GM12878 (cell line): ENCODE results near the gene CAMTA1. TPM values are rescaled to one million over a fixed set of nuclear protein-coding genes. Genes with fewer than 3 reads are reported as not detected.

Experiments
- ATAC-seq: fragments of 200-7000 bp; cut with Tn5 transposase; 3 replicates; pipeline ENCODE4 v1.9.1; 2020; ENCODE audit warnings: mild to moderate bottlenecking, moderate library complexity
- BruUV-seq: library from RNA; stranded (reverse); fragments of 400-500 nt; replicated peaks from 2 replicates; lab custom pipeline; 2021; lab: Mats Ljungman, UMichigan
- CTCF ChIA-PET: fragments of 300-600 bp; sonication (Branson Sonifier 250); formaldehyde crosslinking; extraction: SDS; loops from one replicate; lab custom pipeline; 2021; ENCODE audit warnings: inconsistent platforms; lab: Yijun Ruan, JAX
- POLR2A ChIA-PET: fragments of 350-600 bp; formaldehyde crosslinking; extraction: SDS; loops from one replicate; lab custom pipeline; 2021; ENCODE audit warnings: inconsistent platforms; lab: Charles Lee
- RAD21 ChIA-PET: fragments of 300-600 bp; sonication (Branson Sonifier 250); formaldehyde crosslinking; loops from one replicate; lab custom pipeline; 2023; ENCODE audit warnings: antibody characterized with exemption; ENCODE audit not compliant: unreplicated experiment; lab: Charles Lee
- SMC1A ChIA-PET: fragments of 300-600 bp; sonication (Branson Sonifier 250); formaldehyde crosslinking; loops from one replicate; lab custom pipeline; 2023; ENCODE audit not compliant: unreplicated experiment, uncharacterized antibody; lab: Charles Lee
- DNase-seq: peaks from one replicate; pipeline ENCODE4 v3.0.0-alpha.2; 2011; ENCODE audit warnings: low read depth, low spot score
- FAIRE-seq: peaks from 3 replicates; lab custom pipeline; 2011; peaks lifted over from hg19 to GRCh38; lab: Jason Lieb, UNC
- H2AFZ ChIP-seq: 2 replicates; pipeline ENCODE4 v1.6.0; 2011; ENCODE audit warnings: low read depth, low read length, control low read depth; ENCODE audit not compliant: control insufficient read depth
- H3K27ac ChIP-seq: 2 replicates; pipeline ENCODE4 v1.5.1; 2011; ENCODE audit warnings: control low read depth; ENCODE audit not compliant: control insufficient read depth, insufficient read depth
- H3K27me3 ChIP-seq, 2 experiments: replicated peaks in 1 of 2; 2 replicates each; pipeline versions ENCODE4 v1.6.0 to v1.6.1; 2011; ENCODE audit warnings: low read length in 1 of 2; ENCODE audit not compliant: control insufficient read depth in 2 of 2, insufficient read depth in 2 of 2
- H3K36me3 ChIP-seq, 2 experiments: 2 replicates each; pipeline ENCODE4 v1.5.1; 2011; ENCODE audit warnings: low read length in 1 of 2; ENCODE audit not compliant: control insufficient read depth in 2 of 2, insufficient read depth in 2 of 2
- H3K4me1 ChIP-seq: 2 replicates; pipeline ENCODE4 v1.6.1; 2011; ENCODE audit warnings: mild to moderate bottlenecking, low read length, moderate library complexity, mixed read lengths; ENCODE audit not compliant: control insufficient read depth, insufficient read depth
- H3K4me2 ChIP-seq: 2 replicates; pipeline ENCODE4 v1.6.0; 2011; ENCODE audit warnings: control low read depth; ENCODE audit not compliant: control insufficient read depth, insufficient read depth
- H3K4me3 ChIP-seq: fragments of 200-600 bp; sonication (generic); 2 replicates; pipeline ENCODE4 v1.5.1; 2016
- H3K79me2 ChIP-seq: 2 replicates; pipeline ENCODE4 v1.6.0; 2011; ENCODE audit warnings: low read length; ENCODE audit not compliant: control insufficient read depth, insufficient read depth
- H3K9ac ChIP-seq: 2 replicates; pipeline ENCODE4 v1.8.0; 2011; ENCODE audit warnings: low read length, control low read depth, mixed read lengths; ENCODE audit not compliant: control insufficient read depth, insufficient read depth
- H3K9me3 ChIP-seq: replicated peaks from 3 replicates; pipeline ENCODE4 v1.5.1; 2011; ENCODE audit warnings: mild to moderate bottlenecking, low read length; ENCODE audit not compliant: control insufficient read depth, insufficient read depth
- H4K20me1 ChIP-seq: 2 replicates; pipeline ENCODE4 v1.6.0; 2011; ENCODE audit not compliant: control insufficient read depth, insufficient read depth
- ATF2 ChIP-seq: IDR thresholded peaks from 2 replicates; pipeline ENCODE4 v1.6.1; 2012; ENCODE audit warnings: low read length, inconsistent platforms
- BMI1 ChIP-seq: fragments of 450-650 bp; IDR thresholded peaks from 2 replicates; pipeline ENCODE4 v1.6.1; 2016; ENCODE audit warnings: mild to moderate bottlenecking, moderate library complexity, borderline replicate concordance
- CREB1 ChIP-seq: IDR thresholded peaks from 2 replicates; pipeline ENCODE4 v1.6.1; 2012; ENCODE audit warnings: low read depth, mild to moderate bottlenecking, inconsistent platforms
- HSF1 ChIP-seq: fragments of 150-350 bp; IDR thresholded peaks from 2 replicates; pipeline ENCODE4 v1.6.1; 2014; ENCODE audit warnings: mild to moderate bottlenecking, low read depth, low read length
- IKZF1 ChIP-seq: fragments of 450-650 bp; conservative IDR thresholded peaks from 2 replicates; pipeline ENCODE4 v1.6.1; 2017; ENCODE audit warnings: antibody characterized with exemption, mild to moderate bottlenecking
- NFYA ChIP-seq: IDR thresholded peaks from 2 replicates; pipeline ENCODE4 v1.6.1; 2011; ENCODE audit warnings: low read depth, mild to moderate bottlenecking, low read length, improper control_type of control experiment, borderline replicate concordance
- NKRF ChIP-seq: fragments of 450-650 bp; conservative IDR thresholded peaks from 2 replicates; pipeline ENCODE4 v1.6.1; 2017; ENCODE audit warnings: mild to moderate bottlenecking, moderate library complexity
- RAD51 ChIP-seq: fragments of 450-650 bp; IDR thresholded peaks from 2 replicates; pipeline ENCODE4 v1.6.1; 2016; ENCODE audit warnings: moderate library complexity, mild to moderate bottlenecking, inconsistent platforms
- RFX5 ChIP-seq: IDR thresholded peaks from 2 replicates; pipeline ENCODE4 v1.6.1; 2011; ENCODE audit warnings: low read depth, low read length, improper control_type of control experiment
- RUNX3 ChIP-seq: IDR thresholded peaks from 2 replicates; pipeline ENCODE4 v1.6.1; 2012; ENCODE audit warnings: low read length, inconsistent platforms
- SMAD1 ChIP-seq: fragments of 450-650 bp; IDR thresholded peaks from 2 replicates; pipeline ENCODE4 v1.6.1; 2018; ENCODE audit warnings: mild to moderate bottlenecking, low read depth; ENCODE audit not compliant: partially characterized antibody
- SMARCA5 ChIP-seq: fragments of 450-650 bp; IDR thresholded peaks from 2 replicates; pipeline ENCODE4 v1.6.1; 2017; ENCODE audit warnings: mild to moderate bottlenecking
- STAT1 ChIP-seq: fragments of 450-650 bp; conservative IDR thresholded peaks from 2 replicates; pipeline ENCODE4 v1.6.1; 2014; ENCODE audit warnings: antibody characterized with exemption, mild to moderate bottlenecking
- TCF7 ChIP-seq: IDR thresholded peaks from 2 replicates; pipeline ENCODE4 v1.6.1; 2014; ENCODE audit warnings: antibody characterized with exemption, borderline replicate concordance
- ZBTB11 ChIP-seq: fragments of 450-650 bp; formaldehyde crosslinking; IDR thresholded peaks from 2 replicates; pipeline ENCODE4 v1.5.0; 2022; ENCODE audit warnings: mild to moderate bottlenecking, missing genetic modification characterization
- ZSCAN29 ChIP-seq: fragments of 450-650 bp; IDR thresholded peaks from 2 replicates; pipeline ENCODE4 v1.6.1; 2017; ENCODE audit warnings: mild to moderate bottlenecking, moderate library complexity
- WGBS: methylation state at CpG from one replicate; pipeline ENCODE4 v1.1.6; 2016; ENCODE audit warnings: low lambda C conversion rate; ENCODE audit not compliant: insufficient replicate concordance, insufficient coverage; ENCODE audit errors: missing lambda C conversion rate; 5-methylcytosine and 5-hydroxymethylcytosine counted together
- in situ Hi-C: fragments of 300-500 bp; cut with MboI; formaldehyde crosslinking; loops from 9 replicates; pipeline ENCODE4 v1.14.3; 2018; ENCODE audit warnings: mixed read lengths
- intact Hi-C: fragments of 100-400 bp; cut with micrococcal nuclease; formaldehyde crosslinking; loops from one replicate; pipeline ENCODE4 v1.14.2; 2022; ENCODE audit not compliant: unreplicated experiment
- polyA plus RNA-seq, 11 experiments: library from polyadenylated mRNA; depleted of rRNA in 4 of 11; unstranded in 6 of 11; stranded (reverse) in 5 of 11; fragments of >200 nt; fragmentation: Nextera tagmentation in 4 of 11; fragmentation: Illumina TruSeq in 1 of 11; extraction: Ambion mirVana in 4 of 11; extraction: Trizol in 1 of 11; gene quantifications; 1 replicate in 1 of 11; 2 replicates in 10 of 11; pipeline versions ENCODE4 v1.2.1 to v1.2.3, GENCODE V29; 2011 to 2016; ENCODE audit warnings: inconsistent platforms in 2 of 11, missing spikeins in 2 of 11, low read depth in 1 of 11
- total RNA-seq, 4 experiments: library from RNA; depleted of rRNA in 3 of 4; stranded (reverse); fragments of >200 nt in 3 of 4; fragmentation: Illumina TruSeq in 1 of 4; extraction: Trizol in 1 of 4; gene quantifications; 2 replicates each; pipeline versions ENCODE4 v1.2.1 to v1.2.3, GENCODE V29; 2013 to 2021
- TF ChIP-seq, protein P1 (sequence below): fragments of 450-650 bp; IDR thresholded peaks from 2 replicates; pipeline ENCODE4 v1.6.1; 2014; ENCODE audit warnings: mild to moderate bottlenecking

Gene CAMTA1
- total and polyA plus RNA-seq, 10 of the 15 experiments (the other 5 are each of a cell fraction or from before 2014, with no cell fraction given) = 37.7 to 148 (median 76.4) TPM

- Histone ChIP-seq H3K27me3 (0 out of 4 replicates have a peak, but pooled peaks cover 0 to 2% of the 10 kb centered on the region in 2 experiments), H2AFZ (no peak overlapping the region), H3K79me2 (no peaks in the 10 kb centered on the region), H3K36me3 (no peaks in the 10 kb centered on the region), H3K4me2 (no peak overlapping the region), H3K9me3 (no peaks in the 10 kb centered on the region), H3K4me1 (no peaks in the 10 kb centered on the region), H4K20me1 (no peaks in the 10 kb centered on the region), H3K9ac (no peak overlapping the region), H3K4me3 (no peak overlapping the region), H3K27ac (no peak overlapping the region)
- SMC1A ChIA-PET = interaction anchor here (0.7 kb wide), 1 partner anchor 278 kb away, joined by 3 read pairs; no protein-coding TSS in a partner anchor
- POLR2A ChIA-PET = no interaction called here
- ATAC-seq (no peak), DNase-seq (no peak), FAIRE-seq (no peak)
- intact Hi-C loops (no loop called here), in situ Hi-C loops (no loop called here)
- CTCF ChIA-PET = no interaction called here
- WGBS = 57% methylated on average over 3 of the region's 3 CpGs
- RAD21 ChIA-PET = no interaction called here
- BruUV-seq = no TSS peak
- TF ChIP-seq ZBTB11 (no peak), RUNX3 (no peak), ATF2 (no peak), CREB1 (no peak), ZSCAN29 (no peak), IKZF1 (no peak), RFX5 (no peak), TCF7 (no peak), STAT1 (no peak), NKRF (no peak), RAD51 (no peak), SMARCA5 (no peak), NFYA (no peak), BMI1 (no peak), HSF1 (no peak), SMAD1 (no peak)
- TF ChIP-seq, protein P1, sequence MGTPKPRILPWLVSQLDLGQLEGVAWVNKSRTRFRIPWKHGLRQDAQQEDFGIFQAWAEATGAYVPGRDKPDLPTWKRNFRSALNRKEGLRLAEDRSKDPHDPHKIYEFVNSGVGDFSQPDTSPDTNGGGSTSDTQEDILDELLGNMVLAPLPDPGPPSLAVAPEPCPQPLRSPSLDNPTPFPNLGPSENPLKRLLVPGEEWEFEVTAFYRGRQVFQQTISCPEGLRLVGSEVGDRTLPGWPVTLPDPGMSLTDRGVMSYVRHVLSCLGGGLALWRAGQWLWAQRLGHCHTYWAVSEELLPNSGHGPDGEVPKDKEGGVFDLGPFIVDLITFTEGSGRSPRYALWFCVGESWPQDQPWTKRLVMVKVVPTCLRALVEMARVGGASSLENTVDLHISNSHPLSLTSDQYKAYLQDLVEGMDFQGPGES = no peak
Observed at GRCh38 chr1:7274256-7274655, 489.0 kb downstream of the CAMTA1 start.
